ENCODE results near the gene SEC62. TPM values are rescaled to one million over a fixed set of nuclear protein-coding genes. Genes with fewer than 3 reads are reported as not detected.

The SEC62 gene
- total RNA-seq, 1 donor from 2014 or later = 20.5 TPM

GRCh38 chr3:169990431-169990830 is 23.8 kb downstream of the SEC62 start:
- Histone ChIP-seq H3K4me3 (no peak overlapping the region), H3K9me3 (no peaks in the 10 kb centered on the region), H3K4me1 (no peaks in the 10 kb centered on the region), H3K27ac (no peak overlapping the region), H3K36me3 (peaks cover 48 to 69% of the 10 kb centered on the region in 2 donors), H3K27me3 (no peaks in the 10 kb centered on the region)
- intact Hi-C loops (cut with DNase I) = no loop called here
- DNase-seq (ENCODE audit: low spot score in 2 of 2) = no peak
- TF ChIP-seq, protein P1, sequence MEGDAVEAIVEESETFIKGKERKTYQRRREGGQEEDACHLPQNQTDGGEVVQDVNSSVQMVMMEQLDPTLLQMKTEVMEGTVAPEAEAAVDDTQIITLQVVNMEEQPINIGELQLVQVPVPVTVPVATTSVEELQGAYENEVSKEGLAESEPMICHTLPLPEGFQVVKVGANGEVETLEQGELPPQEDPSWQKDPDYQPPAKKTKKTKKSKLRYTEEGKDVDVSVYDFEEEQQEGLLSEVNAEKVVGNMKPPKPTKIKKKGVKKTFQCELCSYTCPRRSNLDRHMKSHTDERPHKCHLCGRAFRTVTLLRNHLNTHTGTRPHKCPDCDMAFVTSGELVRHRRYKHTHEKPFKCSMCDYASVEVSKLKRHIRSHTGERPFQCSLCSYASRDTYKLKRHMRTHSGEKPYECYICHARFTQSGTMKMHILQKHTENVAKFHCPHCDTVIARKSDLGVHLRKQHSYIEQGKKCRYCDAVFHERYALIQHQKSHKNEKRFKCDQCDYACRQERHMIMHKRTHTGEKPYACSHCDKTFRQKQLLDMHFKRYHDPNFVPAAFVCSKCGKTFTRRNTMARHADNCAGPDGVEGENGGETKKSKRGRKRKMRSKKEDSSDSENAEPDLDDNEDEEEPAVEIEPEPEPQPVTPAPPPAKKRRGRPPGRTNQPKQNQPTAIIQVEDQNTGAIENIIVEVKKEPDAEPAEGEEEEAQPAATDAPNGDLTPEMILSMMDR (IDR thresholded peaks at IDR 0.05) = no peak

DNA sequence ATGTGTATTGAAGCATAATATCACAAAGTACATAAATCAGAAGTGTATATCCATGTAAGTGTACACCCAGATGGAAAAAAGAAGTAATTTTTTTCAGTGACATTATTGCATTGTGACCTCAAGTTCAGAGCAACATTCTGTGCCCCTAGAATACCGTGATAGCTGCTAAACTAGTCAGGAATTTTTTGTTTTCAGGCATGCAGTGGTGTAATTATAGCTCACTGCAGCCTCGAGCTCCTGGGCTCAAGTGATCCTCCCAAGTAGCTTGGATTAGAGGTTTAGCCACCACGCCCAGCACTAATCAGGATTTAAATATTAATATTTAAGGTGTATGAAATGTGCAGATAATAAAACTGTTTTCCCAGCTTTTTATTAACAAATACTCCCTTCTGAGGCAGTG is 25.5 kb downstream of the SEC62 start:
- Histone ChIP-seq H3K36me3 (peaks cover 32 to 67% of the 10 kb centered on the region in 2 donors), H3K27ac (no peak overlapping the region), H3K9me3 (no peaks in the 10 kb centered on the region), H3K27me3 (no peaks in the 10 kb centered on the region), H3K4me3 (no peak overlapping the region), H3K4me1 (no peaks in the 10 kb centered on the region)
- TF ChIP-seq, protein P1 (IDR thresholded peaks at IDR 0.05) = no peak
- no peak for DNase-seq (ENCODE audit: low spot score in 2 of 2)
- intact Hi-C loops (cut with DNase I) = no loop called here

- intact Hi-C loops (cut with DNase I) = no loop called here
- no peak for DNase-seq (ENCODE audit: low spot score in 2 of 2)
- peaks cover 27 to 61% of the 10 kb centered on the region in 2 donors for H3K36me3 ChIP-seq
These were observed 26.2 kb downstream of the SEC62 start for GRCh38 chr3:169992781-169993180.

DNA sequence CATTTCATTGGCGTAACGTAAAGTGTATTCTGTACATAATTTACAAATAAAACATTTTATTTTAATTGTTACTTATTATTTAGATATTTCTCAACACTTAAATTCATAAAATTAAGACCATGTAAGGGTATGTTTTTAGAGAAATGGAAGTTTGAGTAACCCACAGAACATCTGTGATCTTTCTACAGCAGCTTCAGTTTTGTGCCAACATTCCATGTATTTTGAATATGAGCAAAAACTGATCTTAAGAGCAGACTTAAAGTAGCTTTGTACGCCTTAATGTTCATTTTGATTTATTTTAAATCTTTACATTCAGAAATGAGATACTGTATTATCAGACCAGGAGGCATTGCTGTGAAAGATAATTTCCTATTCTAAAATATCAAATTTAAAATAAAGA is 27.2 kb downstream of the SEC62 start:
- DNase-seq (ENCODE audit: low spot score in 2 of 2) = no peak
- Histone ChIP-seq H3K27ac (no peak overlapping the region), H3K9me3 (no peaks in the 10 kb centered on the region), H3K36me3 (peaks cover 25 to 51% of the 10 kb centered on the region in 2 donors), H3K4me3 (no peak overlapping the region), H3K4me1 (no peaks in the 10 kb centered on the region), H3K27me3 (no peaks in the 10 kb centered on the region)
- TF ChIP-seq, protein P1 (IDR thresholded peaks at IDR 0.05) = no peak
- intact Hi-C loops (cut with DNase I) = no loop called here

More at GRCh38 chr3:169992781-169993180, 26.2 kb downstream of the SEC62 start:
- no peaks in the 10 kb centered on the region for H3K27me3 ChIP-seq
- H3K4me1 ChIP-seq = no peaks in the 10 kb centered on the region
- H3K27ac ChIP-seq = no peak overlapping the region
- no peaks in the 10 kb centered on the region for H3K9me3 ChIP-seq
- TF ChIP-seq, protein P1 (IDR thresholded peaks at IDR 0.05) = no peak
- H3K4me3 ChIP-seq = no peak overlapping the region

DNA sequence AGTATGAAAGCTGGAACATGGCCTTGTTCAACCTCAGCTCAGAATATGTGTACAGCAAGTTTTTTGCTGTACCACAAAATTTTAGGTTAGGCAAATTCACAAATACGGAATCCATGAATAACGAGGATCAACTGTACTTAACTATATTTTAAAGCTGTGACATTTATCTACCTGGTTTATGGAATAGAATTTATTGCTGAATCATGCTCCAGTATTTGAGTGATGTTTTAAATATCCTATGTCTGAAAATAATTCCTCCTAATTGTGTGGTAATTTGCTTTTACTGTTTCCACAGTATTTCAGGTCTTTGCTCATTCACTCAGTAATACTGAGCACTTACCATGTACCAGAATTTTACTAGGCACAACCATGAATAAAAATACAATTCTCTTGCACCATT is 29.5 kb downstream of the SEC62 start:
- TF ChIP-seq, protein P1 (IDR thresholded peaks at IDR 0.05) = no peak
- H3K27ac ChIP-seq = no peak overlapping the region
- peaks cover 18 to 38% of the 10 kb centered on the region in 2 donors for H3K36me3 ChIP-seq
- intact Hi-C loops (cut with DNase I) = no loop called here
- no peak overlapping the region for H3K4me3 ChIP-seq
- H3K4me1 ChIP-seq = no peaks in the 10 kb centered on the region
- H3K27me3 ChIP-seq = no peaks in the 10 kb centered on the region
- DNase-seq (ENCODE audit: low spot score in 2 of 2) = no peak
- no peaks in the 10 kb centered on the region for H3K9me3 ChIP-seq

- intact Hi-C loops (cut with DNase I) = no loop called here
- no peak for DNase-seq (ENCODE audit: low spot score in 2 of 2)
These were observed 32.1 kb downstream of the SEC62 start for GRCh38 chr3:169998668-169999131.

More at GRCh38 chr3:169998668-169999131, 32.1 kb downstream of the SEC62 start:
- Histone ChIP-seq H3K27ac (no peak overlapping the region), H3K9me3 (no peaks in the 10 kb centered on the region), H3K4me3 (no peak overlapping the region), H3K4me1 (no peaks in the 10 kb centered on the region), H3K36me3 (peaks cover 5 to 19% of the 10 kb centered on the region in 2 donors), H3K27me3 (no peaks in the 10 kb centered on the region)
- TF ChIP-seq, protein P1 (IDR thresholded peaks at IDR 0.05) = no peak

Measured in ascending aorta (tissue), 2 donors.